RKO (cell line): Measurements from ENCODE around the gene LCT.
"Not testable (repeated sequence)": the region's sequence is repeated elsewhere in the genome, so short reads cannot be mapped to it uniquely, and the experiment has no call there.

ENCODE experiments used
- DNase-seq: peaks from one replicate; pipeline ENCODE4 v3.0.0-alpha.2; 2016; ENCODE audit warnings: low spot score

Gene LCT

DNA sequence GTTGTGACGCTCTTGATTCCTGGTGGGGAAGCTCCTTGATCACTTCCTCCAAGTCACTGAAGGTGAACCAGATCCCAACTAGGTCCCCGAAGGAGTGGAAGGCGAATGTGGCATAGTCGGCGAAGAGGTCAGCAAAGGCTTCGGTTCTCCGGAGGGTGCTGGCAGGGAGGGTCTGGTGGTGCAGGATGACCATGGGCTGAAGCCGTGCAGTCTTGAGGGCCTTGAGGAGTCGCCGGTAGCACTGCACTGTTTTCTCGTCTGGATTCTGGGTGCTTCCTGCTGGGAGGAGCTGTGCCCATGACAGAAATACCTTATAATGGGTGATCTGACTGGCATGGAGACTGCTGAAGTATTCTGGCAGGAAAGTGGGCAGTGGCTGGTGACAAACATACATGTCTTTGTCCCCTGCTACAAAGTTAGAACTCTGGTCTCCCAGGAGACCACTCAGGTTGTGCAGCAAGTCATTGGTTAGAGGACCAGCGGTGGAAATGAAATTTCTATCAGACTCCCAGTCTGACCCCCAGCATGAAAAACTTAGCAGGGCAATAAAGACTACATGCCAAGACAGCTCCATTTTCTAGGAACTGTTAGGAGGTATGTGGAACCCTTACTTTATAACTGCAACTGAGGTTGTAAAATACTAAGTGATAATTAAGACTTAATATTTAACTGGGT lies at the start of gene LCT:
TSS of gene LCT (minus strand) at position 589 of the 675 bp plus-strand sequence. CDS start at position 574, 15 bp downstream.
- no peak for DNase-seq

DNA sequence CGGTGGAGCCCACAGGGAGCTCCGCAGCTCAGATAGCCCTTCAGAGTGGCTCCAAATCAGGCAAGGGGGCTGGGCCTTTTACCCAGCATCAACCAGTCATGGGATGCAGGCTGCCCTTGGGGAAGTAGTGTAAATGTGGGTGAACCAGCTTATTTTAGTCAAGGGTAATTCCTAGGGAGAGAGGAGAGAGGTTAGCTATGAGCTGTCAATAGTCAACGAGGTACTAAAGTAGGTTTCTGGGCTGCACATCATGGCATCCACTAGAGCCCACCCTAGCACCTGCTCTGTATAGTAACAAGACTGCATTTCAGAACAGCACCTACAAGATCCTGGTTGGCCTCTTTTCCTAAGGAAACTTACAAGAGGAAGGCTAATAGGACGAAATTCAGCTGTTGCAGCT lies 48.7 kb upstream of the LCT start:
- DNase-seq, result no peak

DNA sequence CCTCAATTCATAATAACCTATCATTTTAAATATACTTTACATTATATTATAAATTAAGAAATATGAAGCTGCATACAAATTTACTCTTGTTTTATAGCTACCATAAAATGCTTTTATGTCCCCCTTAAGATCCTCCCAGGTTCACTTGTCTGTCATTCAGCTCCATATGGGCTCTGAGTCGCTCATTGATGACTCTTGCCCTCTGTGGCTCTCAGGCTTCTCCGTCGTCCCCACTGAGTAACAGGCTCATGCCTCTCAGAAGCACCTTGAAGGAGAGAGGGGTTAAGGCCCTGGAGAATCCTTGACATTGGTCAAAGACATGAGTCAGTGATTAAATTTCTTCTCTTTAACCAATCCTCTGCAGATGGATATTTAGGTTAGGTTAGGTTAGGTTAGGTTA lies 45.4 kb upstream of the LCT start:
- peak; percentile 25 for DNase-seq

DNA sequence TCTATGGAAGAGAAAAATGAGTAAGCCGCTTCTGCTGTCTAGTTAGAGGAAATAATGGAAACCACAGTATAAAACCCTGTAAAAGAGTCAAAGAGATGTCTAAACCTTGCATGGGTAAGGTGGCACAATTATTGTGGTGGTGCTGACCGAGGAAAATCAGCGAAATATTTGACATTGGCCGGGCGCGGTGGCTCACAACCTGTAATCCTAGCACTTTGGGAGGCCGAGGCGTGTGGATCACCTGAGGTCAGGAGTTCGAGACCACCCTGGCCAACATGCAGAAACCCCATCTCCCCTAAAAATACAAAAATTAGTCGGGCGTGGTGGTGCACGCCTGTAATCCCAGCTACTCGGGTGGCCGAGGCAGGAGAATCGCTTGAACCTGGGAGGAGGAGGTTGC lies 39.8 kb upstream of the LCT start:
- DNase-seq, result not testable (repeated sequence)

DNA sequence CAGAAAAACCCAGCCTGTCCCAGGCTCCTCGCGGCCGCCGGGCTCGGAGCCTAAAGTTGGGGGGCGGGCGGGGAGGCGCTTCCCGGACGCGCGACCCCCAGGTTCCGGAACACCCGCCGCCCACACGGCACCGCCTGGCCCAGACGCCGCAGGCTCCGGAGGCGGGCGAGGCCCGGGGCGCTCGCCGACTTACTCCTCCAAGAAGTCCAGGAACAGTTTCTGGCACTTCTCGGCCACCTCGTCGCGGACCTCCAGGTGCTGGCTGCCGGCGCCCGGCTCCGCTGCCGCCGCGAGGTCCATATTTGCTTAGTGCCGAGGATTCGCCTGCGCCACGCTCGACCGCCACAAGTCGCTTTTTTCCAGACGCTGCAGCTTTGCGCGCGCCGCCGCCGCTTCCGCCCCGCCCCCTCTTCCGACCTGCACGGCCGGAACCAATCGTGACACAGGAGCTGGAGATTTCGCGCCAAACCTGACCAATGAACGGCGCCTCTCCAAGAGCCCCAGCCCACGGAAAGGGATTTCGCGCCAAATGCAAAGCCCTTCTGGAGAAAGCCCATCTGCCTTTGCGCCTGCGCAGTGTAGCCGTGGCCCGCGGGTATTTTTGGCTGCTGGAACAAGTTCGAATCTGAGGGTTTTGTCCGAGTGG lies 39.2 kb upstream of the LCT start, which contains the start of gene MCM6:
TSS of gene MCM6 (minus strand) at position 378 of the 646 bp plus-strand sequence. CDS start at position 300, 78 bp downstream.
- DNase-seq, result peak; percentile 99

DNA sequence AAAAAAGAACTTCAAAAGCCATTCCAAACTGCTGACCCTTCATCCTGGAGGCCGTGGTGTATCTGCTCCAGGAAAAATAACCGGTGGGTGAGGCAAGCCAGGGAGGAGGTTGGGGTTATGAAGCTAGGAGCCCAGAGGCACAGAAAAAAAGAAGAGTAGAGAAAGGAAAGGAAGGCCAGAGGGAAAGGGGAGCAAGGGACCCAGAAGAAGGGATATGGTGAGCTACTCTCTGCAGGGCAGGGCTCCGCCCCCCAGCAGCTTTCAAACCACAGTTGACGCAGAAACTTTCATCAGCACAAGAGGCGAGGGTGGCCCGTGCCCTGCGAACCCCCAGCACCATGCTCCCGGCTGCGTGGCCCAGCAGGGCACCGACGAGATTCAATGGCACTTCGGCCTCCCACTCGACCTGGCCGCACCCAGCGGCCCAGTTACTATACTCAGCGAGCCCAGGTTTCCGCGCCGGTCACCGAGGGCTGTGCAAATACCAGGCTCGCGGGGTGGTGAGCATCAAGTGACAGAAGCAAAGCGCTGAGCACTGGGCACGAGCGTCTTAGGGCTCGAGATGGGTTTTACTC lies 38.6 kb upstream of the LCT start:
- peak; percentile 82 for DNase-seq

DNA sequence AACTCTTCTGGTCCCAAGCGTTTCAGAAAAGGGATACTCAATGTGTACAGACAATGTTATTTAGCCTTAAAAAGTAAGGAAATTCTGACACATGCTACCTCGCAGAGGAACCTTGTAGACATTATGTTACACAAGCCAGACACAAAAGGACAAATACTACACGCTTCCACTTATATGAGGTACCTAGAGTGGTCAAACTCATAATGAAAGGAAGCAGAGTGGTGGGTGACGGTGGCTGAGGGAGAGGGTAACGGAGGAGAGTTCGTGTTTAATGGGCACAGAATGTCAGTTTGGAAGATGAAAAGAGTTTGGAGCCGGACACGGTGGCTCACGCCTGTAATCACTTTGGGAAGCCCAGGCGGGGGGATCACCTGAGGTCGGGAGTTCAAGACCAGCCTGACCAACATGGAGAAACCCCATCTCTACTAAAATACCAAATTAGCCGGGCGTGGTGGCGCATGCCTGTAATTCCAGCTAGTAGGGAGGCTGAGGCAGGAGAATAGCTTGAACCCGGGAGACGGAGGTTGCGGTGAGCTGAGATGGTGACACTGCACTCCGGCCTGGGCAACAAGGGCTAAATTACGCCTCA lies 37.9 kb upstream of the LCT start:
- DNase-seq, result no peak

DNA sequence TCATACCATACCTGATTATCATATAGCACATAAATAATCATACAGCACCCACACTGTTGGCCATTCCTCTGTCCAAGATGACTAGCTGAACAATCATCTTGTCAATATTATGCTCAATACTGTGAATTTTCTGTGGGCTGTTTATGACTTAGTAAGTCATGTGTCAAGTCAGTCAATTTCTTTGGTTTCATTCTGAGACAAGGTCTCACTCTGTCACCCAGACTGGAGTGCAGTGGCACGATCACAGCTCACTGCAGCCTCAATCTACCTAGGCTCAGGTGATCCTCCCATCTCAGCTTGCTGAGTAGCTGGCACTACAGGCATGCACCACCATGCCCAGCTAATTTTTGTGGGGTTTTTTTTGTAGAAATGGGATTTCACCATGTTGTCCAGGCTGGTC lies 33.6 kb upstream of the LCT start:
- no peak for DNase-seq

DNA sequence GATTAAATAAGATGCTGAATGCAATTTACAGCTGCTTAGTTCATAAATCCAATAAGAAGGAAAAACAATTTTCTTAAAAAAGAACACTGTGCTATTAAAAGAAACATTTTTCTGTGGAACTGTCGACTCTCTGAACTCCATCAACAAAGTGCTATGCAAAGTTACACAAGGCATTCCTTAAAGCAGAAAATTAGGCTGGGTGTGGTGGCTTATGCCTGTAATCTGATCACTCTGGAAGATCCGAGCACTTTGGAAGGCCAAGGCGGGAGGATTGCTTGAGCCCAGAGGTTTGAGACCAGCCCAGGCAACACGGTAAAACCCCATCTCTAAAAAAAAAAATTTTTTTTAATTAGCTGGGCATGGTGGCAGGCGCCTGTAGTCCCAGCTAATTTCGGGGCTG lies 26.2 kb upstream of the LCT start:
- no peak for DNase-seq

DNA sequence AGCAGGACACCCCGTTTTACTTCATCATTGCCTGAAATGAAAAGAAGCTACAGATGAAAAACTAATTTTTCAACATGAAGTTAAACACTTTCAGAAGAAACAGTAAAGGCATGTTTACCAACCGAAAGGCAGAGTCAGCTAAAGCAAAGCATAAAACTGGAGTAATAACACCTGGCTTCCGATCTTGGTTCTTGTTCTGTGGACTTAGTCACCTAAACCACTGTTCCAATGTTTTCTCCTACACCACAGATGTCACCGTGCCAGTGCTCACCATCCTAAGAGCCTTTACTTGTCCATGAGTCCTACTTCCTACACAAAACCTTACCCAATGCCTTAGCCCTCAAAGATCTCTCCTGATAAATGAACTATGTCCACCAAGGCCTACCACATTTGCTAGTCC lies 25.7 kb upstream of the LCT start:
- no peak for DNase-seq

DNA sequence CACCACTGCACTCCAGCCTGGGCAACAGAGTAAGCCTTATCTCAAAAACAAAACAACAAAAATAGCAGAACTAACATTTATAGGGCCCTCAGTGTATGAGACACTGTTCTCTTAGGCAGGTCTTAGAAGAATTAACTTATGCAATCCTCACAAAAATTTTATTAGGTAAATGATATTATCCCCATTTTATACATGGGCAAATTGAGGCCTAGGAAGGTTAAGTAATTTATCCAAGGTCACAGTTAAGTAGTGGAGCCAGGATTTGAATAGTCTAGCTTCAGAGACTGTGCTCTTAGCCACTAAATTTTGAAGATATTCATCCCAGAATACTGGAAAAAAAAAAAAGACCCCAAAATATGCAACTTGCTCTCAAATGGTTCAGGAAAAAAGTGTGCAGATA lies 16.4 kb upstream of the LCT start:
- DNase-seq, result no peak

DNA sequence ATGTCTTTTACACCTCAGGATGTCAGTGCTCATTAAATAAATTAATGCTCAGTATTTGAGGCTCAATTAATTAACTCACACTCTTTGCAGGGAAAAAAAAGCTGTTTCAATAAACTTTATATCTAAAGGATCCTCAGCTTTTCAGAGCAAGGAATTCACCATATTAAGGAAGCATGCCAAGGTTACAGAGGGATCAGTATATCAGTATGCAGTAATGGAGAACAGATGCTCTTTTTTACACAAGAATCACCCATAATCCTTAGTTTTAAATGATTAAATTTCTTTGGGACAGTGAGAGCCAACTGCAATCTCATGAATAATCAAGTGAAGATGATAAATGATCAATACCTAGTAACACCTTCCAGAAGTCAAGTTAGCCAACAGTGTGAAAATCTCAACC lies 14.9 kb upstream of the LCT start:
- DNase-seq, result no peak

DNA sequence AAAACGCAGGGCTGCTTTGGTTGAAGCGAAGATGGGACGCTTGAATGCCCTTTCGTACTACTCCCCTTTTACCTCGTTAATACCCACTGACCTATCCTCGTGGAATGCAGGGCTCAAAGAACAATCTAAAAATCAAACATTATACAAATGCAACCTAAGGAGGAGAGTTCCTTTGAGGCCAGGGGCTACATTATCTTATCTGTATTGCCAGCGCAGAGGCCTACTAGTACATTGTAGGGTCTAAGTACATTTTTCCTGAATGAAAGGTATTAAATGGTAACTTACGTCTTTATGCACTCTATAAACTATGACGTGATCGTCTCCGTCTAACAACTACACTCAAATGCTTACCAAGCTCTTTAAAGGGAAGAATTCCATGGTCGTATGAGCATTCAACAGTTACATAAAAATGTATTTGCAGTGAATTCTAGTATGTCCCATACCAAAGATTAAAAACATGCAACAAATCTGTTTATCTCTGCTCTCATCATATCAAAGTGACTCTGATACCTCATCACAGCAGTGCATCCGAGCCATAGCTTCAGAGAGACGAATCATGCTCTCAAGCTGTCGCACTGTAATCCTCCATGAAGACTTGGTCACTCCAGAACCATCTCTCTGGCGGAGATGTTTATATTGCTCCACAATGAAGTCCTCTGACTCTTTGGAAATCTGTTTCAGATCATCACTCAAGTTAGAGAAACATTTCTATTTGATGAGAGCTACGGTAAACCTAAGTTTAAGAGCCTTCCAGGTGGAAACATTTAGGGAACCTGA lies 14.1 kb upstream of the LCT start:
- no peak for DNase-seq

DNA sequence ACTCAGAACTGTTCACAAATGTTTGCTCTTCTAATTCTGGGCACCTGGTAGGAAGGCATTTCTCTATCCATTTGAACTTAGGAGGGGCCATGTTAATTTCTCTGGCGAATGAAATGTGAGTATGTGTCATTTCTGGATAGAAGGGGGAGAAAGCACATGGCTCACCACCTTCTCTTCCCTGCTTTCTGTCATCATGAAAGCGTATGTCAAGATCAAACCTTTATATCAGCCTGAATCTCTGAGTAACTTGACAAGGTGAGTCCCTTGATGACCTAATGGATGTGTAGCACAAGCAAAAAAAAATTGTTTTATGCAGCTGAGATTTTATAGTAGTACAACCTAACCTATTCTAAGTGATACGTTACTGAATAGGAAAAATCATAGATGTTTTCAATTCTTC lies 12.1 kb upstream of the LCT start:
- DNase-seq, result no peak

DNA sequence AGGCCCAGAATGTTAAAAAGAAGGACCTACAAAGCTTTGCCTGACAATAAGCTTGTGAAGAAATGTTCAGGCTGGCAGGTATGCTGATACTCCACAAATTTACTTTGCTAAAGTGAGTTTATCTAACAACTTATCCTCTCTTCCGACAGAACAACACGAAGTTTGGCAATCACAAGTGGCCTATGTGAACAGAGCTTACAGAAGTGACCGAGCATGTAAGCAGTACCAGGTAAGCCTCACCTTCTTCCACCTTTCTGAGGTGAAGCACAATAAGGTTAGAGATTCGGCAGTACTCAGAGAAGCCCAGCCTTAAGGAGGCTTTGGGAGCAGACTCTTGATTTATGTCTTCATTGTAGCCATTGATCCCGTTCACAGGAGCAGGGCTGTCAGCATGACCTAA lies 9.0 kb upstream of the LCT start:
- DNase-seq, result no peak

DNA sequence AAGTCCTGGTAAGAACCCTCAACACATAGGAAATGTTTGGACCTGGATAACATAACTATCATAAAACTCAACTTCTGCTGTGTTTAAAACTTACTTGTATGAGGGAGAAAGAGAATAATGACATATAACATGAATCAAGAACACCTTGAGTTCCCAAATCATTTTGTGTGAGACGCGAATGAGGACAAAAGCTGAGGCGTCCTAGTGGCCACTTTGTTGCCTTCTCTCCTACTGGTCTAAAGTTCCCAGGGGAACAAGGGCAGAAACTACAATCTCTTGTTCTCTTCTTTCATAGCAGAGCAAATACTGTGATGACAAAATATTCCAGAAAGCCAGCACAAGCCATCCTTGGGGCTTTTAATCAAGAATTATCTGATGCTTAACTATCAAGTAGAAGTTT lies 8.3 kb upstream of the LCT start:
- no peak for DNase-seq

DNA sequence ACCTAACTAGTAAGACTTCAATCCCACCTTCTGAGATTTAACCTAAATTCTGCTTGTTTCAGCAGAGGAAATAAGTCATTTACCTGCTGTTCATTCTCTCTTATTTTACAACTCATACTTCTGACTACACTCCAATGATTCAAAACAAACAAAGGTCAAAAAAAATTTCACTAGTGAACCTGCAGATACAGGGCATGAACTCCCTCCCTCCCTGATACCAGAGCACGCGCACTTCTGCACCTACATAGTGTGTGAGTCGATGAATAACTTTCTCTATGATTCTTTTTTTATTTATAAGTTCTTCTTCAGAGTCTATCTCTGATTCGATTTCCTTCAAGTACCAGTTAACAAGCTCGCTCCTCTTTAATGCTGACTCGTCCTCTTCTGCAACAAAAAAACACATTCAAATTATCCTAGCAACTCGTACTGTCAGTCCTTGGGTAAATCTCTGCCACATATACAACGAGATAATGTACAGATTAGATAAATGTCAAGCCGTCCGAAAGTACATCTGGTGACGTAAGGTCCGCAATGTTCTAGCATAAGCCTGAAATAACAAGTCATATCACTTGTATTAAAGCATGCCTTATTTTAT lies 7.4 kb upstream of the LCT start:
- no peak for DNase-seq

DNA sequence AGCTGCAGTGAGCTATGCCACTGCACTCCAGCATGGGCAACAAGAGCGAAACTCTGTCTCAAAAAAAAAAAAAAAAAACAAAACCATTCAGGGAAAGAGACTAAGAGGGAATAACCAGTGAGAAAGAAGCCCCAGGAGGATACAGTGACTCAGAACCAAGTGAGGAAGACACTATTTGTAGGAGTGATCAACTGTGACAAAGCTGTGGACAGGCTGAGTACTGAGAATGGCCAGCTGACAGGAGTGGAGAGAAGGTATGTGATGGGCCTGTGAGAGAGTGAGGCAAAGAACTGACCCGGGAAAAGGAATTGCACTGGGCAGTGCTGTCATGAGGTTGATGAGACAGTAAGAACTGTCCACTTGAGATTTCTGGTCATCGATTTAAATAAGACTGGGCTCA lies 6.7 kb upstream of the LCT start:
- peak; percentile 16 for DNase-seq

DNA sequence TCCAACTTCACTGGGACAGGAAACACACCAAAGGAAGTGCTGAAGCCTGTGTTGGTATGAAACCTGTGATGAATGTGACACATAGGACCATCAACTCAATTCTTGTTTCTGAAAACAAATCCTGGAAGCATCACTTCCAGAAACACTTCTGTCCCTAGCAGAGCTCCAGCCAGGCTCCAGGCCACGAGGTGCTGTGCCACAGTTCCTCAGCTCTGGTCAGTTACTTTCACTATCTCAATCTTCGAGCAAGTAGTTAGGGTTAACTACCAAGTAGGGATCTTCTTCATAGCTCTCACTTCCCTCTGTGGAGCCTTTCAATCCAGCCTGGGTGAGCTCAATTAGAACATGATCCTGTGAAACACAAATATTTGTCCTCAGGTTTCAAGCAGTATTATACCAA lies 3.6 kb upstream of the LCT start:
- no peak for DNase-seq

DNA sequence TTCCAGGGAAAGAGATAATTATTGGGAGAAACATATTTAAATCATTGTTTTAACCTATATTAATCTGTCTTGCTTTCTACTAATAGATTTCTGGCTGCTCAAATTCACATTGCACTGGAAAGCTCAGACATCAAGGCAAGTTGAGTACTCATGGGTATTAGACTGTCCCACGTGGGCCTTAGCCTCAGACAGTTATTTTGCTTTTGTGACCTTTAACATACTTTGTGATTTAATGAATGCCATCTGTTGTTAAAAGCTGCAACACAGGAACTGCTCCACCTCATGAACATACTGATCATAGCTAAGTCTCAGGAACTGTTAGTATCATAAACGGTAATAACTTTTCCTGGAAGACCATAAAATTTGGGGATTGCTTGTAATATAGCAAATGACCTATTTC lies 2.7 kb upstream of the LCT start:
- no peak for DNase-seq

DNA sequence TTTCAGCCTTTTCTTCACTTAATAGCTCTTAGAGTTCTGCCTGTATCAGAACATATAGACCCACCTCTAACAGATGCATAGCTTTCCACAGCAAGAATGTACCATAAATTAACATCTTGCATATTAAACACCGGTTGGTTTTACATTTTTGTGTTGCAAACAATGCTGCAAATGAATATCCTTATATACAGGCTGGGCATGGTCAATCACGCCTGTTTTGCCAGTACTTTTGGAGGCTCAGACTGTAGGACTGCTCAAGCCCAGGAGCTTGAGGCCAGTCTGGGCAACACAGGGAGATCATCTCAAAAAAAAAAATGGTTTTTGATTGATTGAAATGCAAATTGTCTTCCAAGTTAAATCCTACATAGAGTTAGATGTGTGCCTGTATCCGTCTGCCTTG lies 1.5 kb upstream of the LCT start:
- DNase-seq, result no peak

DNA sequence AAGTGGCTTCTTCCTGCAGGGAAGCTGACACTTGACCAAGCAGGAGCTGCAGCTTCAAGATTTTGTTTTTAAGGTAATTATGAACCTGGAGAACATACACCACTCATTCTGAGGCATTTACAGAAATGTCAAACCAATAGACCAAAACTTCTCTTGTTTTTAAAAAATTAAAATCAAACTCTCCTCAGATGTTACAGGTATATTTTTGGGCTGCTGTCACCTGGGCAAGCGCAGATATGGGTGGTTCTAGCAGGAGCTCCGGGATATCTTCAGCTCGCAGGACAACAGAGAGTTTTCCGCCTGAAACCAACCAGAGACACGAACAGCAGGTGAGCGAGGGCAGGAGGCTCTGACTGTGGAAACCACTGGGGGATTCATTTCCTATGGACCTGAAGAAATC lies 4.1 kb downstream of the LCT start:
- DNase-seq, result no peak
